HG03066 (cell line): ENCODE data around the gene MORN3.

ENCODE experiments used
- ATAC-seq: cut with Tn5 transposase; IDR thresholded peaks from one replicate; pipeline ENCODE4 v1.9.1; 2021; ENCODE audit warnings: low read depth; ENCODE audit not compliant: unreplicated experiment

The MORN3 gene

GRCh38 chr12:121610239-121611149 is 59.0 kb downstream of the MORN3 start:
- no peak for ATAC-seq

DNA sequence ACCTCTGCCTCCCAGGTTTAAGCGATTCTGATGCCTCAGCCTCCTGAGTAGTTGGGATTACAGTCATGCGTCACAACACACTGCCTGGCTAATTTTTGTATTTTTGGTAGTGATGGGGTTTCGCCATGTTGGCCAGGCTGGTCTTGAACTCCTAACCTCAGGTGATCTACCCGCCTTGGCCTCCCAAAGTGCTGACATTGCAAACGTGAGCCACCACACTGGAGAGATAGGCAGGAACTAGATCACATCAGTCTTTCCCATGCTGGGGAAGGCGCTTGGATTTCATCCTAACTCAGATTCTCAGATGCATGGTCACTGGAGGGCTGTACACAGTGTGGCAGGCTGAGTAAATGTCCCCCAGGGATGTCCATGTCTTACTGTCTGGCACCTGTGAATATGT is 61.2 kb downstream of the MORN3 start:
- no peak for ATAC-seq

- ATAC-seq = no peak
Measured at GRCh38 chr12:121603581-121603980, 65.9 kb downstream of the MORN3 start.

GRCh38 chr12:121602766-121603165 is 66.7 kb downstream of the MORN3 start:
- ATAC-seq = no peak

- no peak for ATAC-seq
Measured at GRCh38 chr12:121600702-121601336, 68.6 kb downstream of the MORN3 start.
